ENCODE results near the gene CACNA1B. TPM values are rescaled to one million over a fixed set of nuclear protein-coding genes. Genes with fewer than 3 reads are reported as not detected.

The CACNA1B gene
- total and polyA plus RNA-seq, 9 of the 15 experiments (the other 6 are each of a cell fraction or from before 2014, with no cell fraction given): 0.01 to 0.04 TPM; not detected in 7

DNA sequence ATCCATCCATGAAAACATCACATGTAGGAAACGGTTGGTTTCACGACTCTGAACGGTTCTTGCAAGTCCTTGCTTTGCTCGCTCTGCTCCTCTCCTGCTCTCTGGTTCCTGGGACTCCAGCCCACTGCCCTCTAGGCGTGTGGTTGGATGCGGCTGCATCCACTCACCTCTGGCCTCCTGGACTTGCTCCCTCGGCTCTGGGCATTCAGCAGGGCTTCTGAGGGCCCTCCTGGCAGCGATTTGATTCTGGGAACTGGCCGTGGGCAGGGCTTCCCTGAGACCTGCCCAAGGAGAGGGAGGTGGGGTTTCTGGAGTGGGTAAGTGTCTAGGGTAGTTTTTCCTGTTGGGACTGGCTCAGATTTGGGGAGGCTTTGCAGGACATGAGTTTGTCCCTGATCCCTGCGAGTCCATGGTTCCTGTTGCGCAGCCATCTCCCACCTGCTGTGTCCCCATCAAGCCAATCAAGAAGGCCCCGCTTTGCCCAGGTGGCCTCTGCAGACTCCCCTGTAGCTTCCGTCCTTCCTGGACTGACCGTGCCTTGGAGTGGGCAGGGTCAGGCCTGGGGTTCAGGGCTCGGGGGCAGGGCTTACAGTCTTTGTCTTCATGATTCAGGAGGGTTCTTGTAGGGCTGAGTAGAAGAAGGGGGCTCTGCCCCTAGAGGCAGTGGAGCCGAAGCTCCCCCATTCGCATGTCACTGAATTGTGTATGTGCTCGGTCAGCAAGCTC, 192.3 kb downstream of the CACNA1B start:
- Histone ChIP-seq H3K27me3 (ENCODE audit: control insufficient read depth in 2 of 2, insufficient read depth in 2 of 2, low read length in 2 of 2) (peaks cover 12 to 80% of the 10 kb centered on the region in 2 experiments), H3K4me1 (replicated peaks in 1 of 2; ENCODE audit: control insufficient read depth in 2 of 2, insufficient read depth in 2 of 2, low read length in 2 of 2) (peaks cover 0 to 3% of the 10 kb centered on the region in 2 experiments; a peak in 1 of 5 replicates), H2AFZ (ENCODE audit: low read depth, low read length) (no peak overlapping the region), H3K9ac (ENCODE audit: insufficient read depth in 1 of 2, low read depth in 2 of 2, low read length in 2 of 2) (no peak overlapping the region), H3K4me2 (ENCODE audit: insufficient read depth, low read length) (no peak overlapping the region), H4K20me1 (replicated peaks; ENCODE audit: control insufficient read depth, insufficient read depth, low read length) (0 out of 2 replicates have a peak, but pooled peaks cover 4% of the 10 kb centered on the region), H3K79me2 (ENCODE audit: control insufficient read depth, insufficient read depth, low read length) (no peaks in the 10 kb centered on the region), H3K9me1 (ENCODE audit: control insufficient read depth, insufficient read depth, low read length) (no peaks in the 10 kb centered on the region), H3K27ac (ENCODE audit: extremely low read depth, low read depth, low read length) (no peak overlapping the region), H3K9me3 (replicated peaks; ENCODE audit: control insufficient read depth, insufficient read depth, low read depth, low read length) (no peaks in the 10 kb centered on the region), H3K4me3 (no peak overlapping the region), H3K36me3 (ENCODE audit: control insufficient read depth, insufficient read depth, low read length) (no peaks in the 10 kb centered on the region)
- 2% methylated on average over 18 of the region's 18 CpGs for WGBS (ENCODE audit: insufficient coverage, low coverage, missing lambda C conversion rate)
- ATAC-seq (no peak), FAIRE-seq (no peak), DNase-seq (ENCODE audit: extremely low read depth in 1 of 4, low spot score in 3 of 4) (no peak)
- no TSS peak for BruUV-seq (replicated peaks)
- intact Hi-C loops (cut with micrococcal nuclease): no loop called here
- TF ChIP-seq GTF2A2 (tag; IDR thresholded peaks at IDR 0.05): no peak
- TF ChIP-seq, protein P1, sequence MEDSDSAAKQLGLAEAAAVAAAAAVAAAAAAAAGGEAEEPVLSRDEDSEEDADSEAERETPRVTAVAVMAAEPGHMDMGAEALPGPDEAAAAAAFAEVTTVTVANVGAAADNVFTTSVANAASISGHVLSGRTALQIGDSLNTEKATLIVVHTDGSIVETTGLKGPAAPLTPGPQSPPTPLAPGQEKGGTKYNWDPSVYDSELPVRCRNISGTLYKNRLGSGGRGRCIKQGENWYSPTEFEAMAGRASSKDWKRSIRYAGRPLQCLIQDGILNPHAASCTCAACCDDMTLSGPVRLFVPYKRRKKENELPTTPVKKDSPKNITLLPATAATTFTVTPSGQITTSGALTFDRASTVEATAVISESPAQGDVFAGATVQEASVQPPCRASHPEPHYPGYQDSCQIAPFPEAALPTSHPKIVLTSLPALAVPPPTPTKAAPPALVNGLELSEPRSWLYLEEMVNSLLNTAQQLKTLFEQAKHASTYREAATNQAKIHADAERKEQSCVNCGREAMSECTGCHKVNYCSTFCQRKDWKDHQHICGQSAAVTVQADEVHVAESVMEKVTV (CRISPR knock-in tag; IDR thresholded peaks at IDR 0.05): no peak
- TF ChIP-seq, protein P2, sequence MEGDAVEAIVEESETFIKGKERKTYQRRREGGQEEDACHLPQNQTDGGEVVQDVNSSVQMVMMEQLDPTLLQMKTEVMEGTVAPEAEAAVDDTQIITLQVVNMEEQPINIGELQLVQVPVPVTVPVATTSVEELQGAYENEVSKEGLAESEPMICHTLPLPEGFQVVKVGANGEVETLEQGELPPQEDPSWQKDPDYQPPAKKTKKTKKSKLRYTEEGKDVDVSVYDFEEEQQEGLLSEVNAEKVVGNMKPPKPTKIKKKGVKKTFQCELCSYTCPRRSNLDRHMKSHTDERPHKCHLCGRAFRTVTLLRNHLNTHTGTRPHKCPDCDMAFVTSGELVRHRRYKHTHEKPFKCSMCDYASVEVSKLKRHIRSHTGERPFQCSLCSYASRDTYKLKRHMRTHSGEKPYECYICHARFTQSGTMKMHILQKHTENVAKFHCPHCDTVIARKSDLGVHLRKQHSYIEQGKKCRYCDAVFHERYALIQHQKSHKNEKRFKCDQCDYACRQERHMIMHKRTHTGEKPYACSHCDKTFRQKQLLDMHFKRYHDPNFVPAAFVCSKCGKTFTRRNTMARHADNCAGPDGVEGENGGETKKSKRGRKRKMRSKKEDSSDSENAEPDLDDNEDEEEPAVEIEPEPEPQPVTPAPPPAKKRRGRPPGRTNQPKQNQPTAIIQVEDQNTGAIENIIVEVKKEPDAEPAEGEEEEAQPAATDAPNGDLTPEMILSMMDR (IDR thresholded peaks at IDR 0.05 in 2 of 3, conservative IDR thresholded peaks at IDR 0.05 in 1 of 3; ENCODE audit: insufficient read depth in 2 of 3, low read depth in 1 of 3, low read length in 3 of 3): no peak
- no peak for TF ChIP-seq FOXJ2 (tag; IDR thresholded peaks at IDR 0.05)
- ChIA-PET CTCF (ENCODE audit: low intra/inter-chr PET ratio) (no interaction called here), POLR2A (interaction anchor here (1.3 kb wide), 1 partner anchor 9 kb away, joined by 3 read pairs; no protein-coding TSS in a partner anchor)
- in situ Hi-C loops (cut with MboI): no loop called here
